HL-60/S4 (cell line): ENCODE results near the gene FLRT2.

Source experiments
- in situ Hi-C: fragments of 300-500 bp; cut with MboI; formaldehyde crosslinking; loops from 2 replicates; pipeline ENCODE4 v1.14.3; 2022; ENCODE audit warnings: low sequenced_read_pairs

FLRT2 gene

DNA sequence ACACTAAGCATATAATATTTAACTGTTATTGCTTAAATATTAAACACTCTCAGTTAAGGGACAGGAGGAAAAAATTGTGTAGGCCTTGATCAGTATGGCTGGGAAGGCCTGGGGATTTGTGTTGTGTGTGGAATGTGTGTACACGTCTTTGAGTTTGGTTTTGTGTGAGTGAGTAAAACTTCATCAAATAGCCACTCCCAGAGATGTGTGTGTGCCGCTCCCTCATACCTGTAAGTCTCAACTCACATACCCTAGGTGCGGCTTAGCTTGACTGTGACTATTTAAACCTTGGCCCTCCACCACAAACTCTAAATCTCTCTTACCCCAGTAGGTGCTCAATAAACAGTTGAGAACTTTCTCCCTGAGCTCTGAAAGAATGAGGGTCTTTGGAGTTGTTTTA is 64.3 kb downstream of the FLRT2 start:
- in situ Hi-C loops: no loop called here

DNA sequence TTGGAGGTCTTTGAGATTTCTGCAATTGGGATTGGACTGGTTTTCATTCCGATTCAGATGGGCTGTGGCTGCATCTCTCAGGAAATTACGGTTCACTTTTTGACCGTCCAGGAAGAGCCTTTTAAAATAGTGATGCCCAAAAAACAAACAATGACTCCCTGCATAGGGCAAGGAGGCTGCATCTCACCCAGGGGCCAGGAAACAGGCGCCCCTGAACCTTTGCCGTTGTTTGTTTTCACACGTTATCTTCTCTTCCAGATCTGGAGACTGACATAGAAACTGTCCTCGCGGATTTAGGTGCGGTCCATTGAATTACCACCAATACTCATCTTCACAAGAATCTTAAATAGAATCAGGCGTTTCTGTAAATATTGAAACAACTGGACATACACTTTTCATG is 66.0 kb downstream of the FLRT2 start:
- in situ Hi-C loops: no loop called here

DNA sequence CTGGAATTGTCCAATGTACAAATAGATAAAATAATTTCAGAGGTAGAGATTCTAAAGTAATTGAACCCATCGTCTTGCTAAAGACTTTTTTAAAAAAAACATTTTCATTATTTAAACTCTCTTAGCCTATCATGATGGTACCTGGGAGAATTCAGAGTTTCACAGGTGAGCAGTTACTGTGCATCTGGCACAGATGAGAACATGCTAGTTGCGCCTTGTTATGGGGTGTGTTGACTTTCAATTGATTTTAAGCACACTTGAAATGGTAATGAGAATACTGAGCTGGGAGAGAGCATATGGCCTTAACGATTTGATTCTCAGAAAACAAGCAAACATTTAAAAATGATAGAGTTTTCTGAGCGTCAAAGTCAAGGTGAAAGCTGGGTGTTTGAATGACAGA is 66.6 kb downstream of the FLRT2 start:
- in situ Hi-C loops: no loop called here

DNA sequence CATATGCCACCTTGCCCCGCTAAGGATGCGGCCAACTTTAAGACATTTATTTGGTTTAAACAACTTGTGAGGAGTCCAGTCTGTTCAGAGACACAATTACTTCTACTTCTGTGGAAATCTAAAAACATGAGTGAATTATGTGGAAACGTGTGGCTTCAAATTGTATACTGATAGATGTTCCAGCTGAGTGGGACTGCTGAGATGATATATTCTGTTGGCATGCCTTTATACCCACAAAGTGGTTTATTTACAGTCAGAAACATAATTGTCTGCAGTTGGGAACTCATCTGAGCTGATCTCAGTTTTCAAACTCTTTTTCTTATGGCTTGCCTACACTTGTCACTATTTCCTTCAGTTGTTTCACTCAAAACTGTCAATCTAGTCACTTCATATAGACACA is 67.8 kb downstream of the FLRT2 start:
- in situ Hi-C loops: no loop called here

DNA sequence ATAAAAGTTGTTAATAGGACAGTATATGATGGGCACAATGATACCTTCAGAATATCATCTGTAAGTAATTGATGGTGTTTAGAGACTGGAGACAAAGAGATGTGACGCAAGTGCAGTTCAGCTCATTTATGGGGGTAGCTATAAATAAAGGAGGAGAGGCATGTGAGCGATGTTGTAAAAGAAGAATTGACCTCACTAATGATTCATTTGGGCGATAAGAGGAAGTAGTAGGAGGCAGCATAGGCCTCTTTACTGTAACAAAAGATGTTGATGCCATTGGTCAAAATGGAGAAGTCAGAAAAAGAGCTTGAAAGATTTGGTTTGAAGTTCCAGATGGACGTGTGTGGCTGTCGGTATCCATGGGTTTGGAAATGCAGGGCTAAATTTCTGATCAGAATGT is 70.0 kb downstream of the FLRT2 start:
- in situ Hi-C loops: no loop called here

DNA sequence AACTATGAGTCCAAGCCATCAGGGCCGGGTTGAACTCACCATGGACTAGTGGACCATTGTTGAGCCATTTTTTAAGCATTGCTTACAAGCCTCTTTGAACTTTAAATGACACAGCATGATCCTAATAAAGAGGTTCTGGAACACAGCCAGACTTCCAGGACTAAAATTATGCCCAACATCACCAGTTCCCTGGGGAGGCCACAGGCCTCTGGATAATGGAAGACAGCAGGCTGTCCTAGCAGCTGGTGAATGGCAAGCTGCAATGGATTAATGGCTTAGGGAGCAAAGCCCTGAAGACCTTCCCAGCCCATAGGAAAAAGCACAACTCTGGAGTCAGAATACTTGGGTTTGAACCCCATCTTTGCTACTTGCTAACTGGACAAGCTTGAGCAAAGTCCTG is 71.3 kb downstream of the FLRT2 start:
- in situ Hi-C loops: no loop called here

DNA sequence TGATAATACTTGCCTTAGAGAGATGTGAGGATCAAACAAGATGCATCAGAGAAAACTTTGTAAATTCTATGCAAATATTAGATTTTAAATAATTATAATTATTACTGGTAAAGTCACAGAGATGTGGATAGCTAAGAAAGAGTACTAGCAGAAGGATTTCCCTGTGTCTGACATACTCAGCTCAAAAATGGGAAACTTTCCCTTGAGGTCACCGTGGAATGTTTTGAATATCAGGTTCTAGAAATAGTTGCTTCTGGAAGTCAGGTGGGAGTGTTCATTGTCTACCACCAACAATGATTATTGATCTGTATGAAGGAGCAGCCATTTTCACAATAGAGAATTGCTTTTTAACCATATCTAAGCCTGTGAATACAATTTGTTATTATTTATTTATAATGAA is 71.7 kb downstream of the FLRT2 start:
- in situ Hi-C loops: no loop called here

DNA sequence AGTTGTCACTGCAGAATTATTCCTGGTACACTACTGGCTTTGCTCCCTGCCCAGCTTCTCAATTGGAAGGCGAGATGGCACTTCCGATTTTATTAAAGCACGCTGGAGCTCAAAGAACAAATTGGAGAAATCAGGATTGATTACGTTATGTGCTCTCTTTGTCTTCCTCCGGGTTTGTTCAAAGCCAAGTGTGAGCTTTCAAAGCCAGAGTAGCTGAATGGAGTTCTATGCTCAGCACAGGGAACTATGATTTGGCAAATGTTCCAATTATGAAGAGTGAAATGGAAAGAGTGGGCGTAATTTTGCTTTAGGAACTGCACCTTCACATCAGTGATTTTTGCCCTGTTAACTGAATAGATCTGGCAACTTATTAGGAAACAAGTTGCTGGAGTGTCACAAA is 72.4 kb downstream of the FLRT2 start:
- in situ Hi-C loops: no loop called here

DNA sequence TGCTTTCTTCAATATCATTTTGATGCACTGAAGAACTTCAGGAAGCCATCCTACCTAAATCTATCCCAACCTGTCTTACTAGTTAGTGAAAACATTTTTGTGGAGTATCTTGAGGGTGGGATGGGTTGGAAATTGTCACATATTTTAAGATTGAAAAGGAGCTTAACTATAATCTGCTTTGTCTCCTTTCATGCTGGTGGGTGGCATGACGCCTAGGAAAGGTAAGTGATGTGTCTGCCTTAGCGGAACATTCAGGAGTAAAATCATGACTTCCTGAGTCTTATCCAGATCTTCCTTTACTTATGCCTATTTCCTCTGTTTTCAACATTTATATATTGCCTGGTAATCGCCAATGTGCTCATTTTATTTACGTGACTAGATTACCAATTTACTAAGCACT is 74.1 kb downstream of the FLRT2 start:
- in situ Hi-C loops: no loop called here

DNA sequence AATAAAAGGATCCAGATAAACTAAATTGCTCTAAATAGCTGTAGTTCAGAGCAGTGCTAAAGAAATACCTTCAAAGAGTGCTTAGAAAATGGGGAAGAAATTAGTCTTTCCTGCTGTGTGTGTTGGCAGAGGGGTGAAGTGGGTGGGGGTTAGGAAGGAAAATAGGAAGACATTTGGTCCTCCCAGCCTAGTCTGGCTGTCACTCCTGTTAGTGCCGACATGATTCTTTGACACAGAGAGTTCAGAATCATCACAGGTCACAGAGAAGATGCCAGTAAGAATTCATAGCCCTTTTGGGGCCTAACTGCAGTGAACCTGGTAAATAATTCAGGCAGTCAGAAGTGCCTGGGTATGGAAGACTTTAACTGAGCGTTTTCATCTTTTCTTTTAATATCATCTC is 74.8 kb downstream of the FLRT2 start:
- in situ Hi-C loops: no loop called here

DNA sequence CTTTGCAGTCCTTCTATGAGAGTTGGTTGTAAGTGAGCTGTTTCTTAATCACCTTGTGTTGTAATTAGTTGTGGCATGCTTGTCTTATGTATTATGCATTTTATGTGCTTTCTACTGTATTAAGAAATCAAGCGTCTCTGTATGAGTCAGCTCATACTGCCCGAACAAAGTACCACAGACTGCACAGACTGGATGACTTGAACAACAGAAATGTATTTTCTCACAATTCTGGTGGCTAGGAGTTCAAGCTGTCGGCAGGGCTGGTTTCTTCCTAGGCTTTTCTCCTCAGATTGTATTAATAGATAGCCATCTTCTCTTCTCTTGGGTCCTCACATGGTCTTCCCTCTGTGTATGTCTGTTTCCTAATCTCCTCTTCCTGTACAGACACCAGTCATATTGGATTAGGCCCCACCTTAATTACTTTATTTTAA is 77.7 kb downstream of the FLRT2 start:
- in situ Hi-C loops: no loop called here

DNA sequence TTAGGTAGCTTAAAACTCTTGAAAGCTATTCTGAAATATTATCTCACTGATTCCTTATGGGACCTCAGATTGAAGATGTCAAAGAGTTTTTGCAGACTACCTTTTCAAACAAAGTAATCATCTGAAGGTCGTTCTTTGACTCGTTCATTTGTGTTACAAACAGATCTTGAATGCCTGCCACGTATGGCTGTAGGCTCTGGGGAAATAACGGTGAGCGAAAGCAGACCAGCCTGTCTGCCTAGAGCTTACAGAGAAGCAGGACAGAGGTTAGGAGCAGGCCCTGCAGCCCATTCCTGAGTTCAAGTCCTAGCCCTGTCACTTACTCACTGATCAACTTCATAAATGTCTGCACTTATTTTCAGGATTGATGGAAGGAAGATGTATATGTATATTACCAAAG is 83.6 kb downstream of the FLRT2 start:
- in situ Hi-C loops: no loop called here

DNA sequence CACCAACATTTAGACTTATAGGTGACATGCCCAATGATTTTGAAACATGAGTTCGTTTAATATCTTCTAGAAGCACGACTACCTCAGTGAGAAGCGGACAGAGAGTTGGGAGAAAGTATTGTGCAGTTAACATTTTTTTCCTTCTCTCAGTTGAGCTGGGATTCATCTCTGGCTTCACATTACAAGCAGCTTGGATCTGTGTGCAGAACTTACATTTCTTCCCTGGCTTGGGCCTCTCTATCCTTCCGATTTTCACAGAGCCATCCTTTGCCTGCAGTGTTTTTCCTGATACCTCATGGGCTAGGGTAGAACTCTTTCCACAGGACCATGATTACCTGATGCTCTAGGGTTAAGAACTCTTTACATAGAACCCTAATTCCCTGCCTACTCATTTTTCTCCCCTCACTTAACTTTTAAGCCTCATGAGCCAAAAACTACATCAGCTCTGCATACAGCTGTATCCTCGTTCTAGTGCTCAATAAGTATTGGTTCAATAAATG is 86.5 kb downstream of the FLRT2 start:
- in situ Hi-C loops: no loop called here

DNA sequence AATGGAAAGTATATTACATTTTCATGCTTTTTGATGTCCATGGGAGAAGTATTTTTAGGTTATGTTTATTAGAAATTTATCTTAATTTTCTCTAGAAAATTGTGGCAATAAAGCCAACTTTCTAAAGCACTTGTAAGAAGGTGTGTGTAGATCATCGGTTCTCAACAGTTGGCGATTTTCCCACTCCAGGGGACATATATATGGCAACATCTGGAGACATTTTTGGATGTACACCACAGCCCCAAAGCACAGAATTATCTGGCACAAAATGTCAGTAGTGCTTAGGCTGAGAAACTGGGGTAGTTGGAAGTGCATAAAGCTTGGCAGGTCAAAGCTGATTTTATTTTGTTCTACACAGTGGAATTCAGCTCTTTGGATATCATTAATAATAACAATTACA is 86.9 kb downstream of the FLRT2 start:
- in situ Hi-C loops: no loop called here

DNA sequence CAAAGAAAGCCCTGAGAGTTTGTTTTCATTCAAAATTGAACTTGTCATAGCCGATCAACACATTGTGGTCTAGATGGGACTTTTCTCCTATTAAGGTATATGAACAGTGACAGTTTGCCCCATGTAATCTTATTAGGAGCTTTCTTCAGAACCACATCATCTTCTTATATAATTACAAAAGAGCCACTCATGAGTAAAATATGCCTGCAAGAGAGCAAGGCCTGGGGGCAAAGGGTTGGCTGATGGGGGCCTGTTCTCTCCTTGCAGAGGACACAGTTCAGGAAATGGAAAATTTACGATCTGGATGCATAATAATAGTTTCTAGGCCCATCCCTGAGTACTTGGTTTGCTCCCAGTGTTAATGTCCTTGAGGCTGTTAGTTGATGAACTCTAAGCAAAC is 87.8 kb downstream of the FLRT2 start:
- in situ Hi-C loops: no loop called here

DNA sequence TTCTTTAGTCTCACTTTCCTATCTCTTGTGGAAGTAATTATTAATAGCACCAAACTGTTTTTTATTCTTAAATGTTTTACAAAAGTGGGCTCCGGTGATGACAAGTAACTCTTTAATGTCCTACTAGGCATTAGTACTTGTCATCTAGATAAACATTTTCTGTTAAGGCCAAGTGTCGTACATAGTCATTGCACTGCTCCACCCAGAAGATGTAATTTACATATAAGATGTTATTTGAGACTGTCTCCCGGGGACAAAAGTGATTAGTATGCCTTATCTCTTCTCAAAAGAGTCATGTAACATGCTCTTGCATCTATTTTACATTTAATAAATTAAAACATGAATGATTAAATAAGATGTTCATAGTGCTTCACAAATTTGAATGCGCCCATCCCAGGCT is 88.4 kb downstream of the FLRT2 start:
- in situ Hi-C loops: no loop called here

DNA sequence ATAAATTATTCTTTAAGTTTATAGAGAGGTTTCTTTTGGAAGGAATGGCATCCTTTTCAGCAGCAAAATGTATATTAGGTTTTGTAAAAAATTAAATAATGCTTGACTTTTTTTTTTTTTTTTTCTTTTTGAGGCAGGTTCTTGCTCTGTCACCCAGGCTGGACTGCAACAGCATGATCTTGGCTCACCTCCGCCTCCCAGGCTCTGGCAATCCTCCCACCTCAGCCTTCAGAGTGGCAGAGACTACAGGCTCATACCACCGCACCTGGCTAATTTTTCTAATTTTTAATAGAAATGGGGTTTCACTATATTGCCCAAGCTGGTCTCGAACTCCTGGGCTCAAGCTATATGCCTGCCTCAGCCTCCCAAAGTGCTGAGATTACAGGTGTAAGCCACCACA is 89.0 kb downstream of the FLRT2 start:
- in situ Hi-C loops: no loop called here

DNA sequence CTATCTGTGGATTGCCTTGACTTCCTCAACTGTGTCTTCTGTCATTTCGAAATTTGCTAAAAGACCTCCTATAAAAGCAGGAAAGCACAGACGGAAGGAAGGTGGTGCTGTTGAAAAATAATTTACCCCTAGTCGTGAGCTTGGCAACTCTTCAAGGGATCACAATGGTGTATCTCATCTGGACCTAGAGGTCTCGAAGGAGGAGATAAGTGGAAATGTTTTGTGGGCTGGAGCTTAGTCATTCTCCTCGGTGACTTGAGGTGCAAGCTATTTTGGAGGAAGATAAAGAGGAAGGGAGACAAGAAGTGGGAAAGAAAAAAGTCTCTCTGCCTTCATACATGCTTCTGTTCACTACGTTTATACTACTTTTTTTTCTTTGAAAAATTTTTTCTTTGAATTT is 89.9 kb downstream of the FLRT2 start:
- in situ Hi-C loops: no loop called here

DNA sequence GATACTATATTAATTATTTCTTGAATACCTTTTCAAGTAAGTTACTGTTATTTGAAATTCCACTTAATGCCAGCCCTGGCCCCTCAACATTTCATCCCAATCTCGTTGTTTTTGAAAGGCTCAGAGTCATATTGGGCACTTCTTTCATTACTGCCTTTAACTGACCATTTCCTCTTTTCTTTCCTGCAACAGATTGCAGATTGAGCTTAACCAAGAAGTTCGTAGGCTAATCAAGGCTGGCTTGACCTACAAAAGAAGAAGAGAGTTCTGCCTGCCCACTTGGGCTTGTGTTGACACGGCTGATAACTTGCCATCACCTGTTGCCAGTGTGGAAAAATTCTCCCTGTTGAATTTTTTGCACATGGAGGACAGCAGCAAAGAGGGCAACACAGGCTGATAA is 91.0 kb downstream of the FLRT2 start:
- in situ Hi-C loops: no loop called here

DNA sequence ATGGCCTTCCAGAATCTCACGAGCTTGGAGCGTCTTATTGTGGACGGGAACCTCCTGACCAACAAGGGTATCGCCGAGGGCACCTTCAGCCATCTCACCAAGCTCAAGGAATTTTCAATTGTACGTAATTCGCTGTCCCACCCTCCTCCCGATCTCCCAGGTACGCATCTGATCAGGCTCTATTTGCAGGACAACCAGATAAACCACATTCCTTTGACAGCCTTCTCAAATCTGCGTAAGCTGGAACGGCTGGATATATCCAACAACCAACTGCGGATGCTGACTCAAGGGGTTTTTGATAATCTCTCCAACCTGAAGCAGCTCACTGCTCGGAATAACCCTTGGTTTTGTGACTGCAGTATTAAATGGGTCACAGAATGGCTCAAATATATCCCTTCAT is 92.2 kb downstream of the FLRT2 start:
- in situ Hi-C loops: no loop called here

DNA sequence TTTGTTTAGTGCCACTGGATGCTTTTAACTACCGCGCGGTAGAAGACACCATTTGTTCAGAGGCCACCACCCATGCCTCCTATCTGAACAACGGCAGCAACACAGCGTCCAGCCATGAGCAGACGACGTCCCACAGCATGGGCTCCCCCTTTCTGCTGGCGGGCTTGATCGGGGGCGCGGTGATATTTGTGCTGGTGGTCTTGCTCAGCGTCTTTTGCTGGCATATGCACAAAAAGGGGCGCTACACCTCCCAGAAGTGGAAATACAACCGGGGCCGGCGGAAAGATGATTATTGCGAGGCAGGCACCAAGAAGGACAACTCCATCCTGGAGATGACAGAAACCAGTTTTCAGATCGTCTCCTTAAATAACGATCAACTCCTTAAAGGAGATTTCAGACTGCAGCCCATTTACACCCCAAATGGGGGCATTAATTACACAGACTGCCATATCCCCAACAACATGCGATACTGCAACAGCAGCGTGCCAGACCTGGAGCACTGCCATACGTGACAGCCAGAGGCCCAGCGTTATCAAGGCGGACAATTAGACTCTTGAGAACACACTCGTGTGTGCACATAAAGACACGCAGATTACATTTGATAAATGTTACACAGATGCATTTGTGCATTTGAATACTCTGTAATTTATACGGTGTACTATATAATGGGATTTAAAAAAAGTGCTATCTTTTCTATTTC is 93.2 kb downstream of the FLRT2 start:
- in situ Hi-C loops: no loop called here

DNA sequence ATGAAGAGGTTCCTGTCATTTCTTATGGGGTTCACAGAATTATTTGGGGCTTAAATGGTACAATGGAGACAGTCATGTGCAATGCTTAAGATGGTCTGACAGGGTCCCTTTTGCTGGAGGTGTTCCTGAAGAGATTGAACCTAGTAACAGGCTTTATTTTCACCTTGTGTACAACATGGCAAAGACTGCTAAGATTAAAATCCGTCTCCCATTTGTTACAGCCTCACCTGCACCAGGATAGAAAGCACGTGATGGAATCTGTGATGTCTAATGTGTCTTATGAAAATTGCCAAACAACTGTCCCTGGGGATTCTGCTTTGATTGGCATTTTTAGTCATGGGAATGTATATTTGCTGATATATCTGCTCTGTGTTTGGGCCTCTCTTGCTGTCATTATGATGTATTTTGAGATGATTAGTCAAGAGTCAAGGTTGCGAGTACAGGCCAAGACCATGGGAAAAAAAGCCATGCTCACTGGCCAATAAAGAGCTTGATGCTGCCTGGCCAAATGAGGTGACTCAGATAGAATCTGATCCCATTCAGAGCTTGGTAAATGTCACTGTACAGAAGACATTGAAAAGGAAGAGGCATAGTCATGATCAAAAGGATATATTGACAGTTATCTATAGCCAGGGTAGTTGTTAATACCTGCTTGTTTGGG is 96.1 kb downstream of the FLRT2 start:
- in situ Hi-C loops: no loop called here

DNA sequence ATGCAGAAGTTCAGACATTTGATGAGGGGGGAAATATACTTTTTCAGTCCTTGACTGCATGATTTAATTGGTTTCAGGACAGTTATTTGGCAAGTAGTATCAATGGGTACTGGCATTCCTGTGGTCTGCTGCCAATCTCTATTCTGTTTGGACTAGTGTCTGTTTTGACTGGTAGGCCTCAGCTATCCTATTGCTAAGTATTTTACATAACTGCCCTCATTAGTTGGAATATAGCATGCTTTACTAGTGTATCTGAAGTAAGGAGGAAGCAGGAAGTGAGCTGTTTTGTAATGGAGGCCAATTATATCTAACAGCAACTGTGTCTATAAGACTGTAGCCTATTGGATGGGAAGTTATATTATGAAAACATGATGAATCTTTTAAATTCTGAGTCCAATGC is 104.3 kb downstream of the FLRT2 start:
- in situ Hi-C loops: no loop called here
